Activated T-helper 9 cell treated with anti-CD3 and anti-CD28 coated beads, Interleukin-2, amount 50 U/mL, for 16 hours (primary cell): Measurements from ENCODE around the gene SEC14L2.
"Not testable (repeated sequence)": the region's sequence is repeated elsewhere in the genome, so short reads cannot be mapped to it uniquely, and the experiment has no call there.

Source experiments
- DNase-seq: peaks from one replicate; pipeline ENCODE4 v3.0.0-alpha.2; 2020; ENCODE audit warnings: low read depth

Gene SEC14L2

GRCh38 chr22:30426388-30427353 is 29.9 kb downstream of the SEC14L2 start:
- DNase-seq = peak; percentile 77

- DNase-seq = no peak
These were observed 31.1 kb downstream of the SEC14L2 start for GRCh38 chr22:30427871-30428270.

- DNase-seq = no peak
These were observed 33.1 kb downstream of the SEC14L2 start for GRCh38 chr22:30429887-30430286.

- DNase-seq = no peak
These were observed 34.1 kb downstream of the SEC14L2 start for GRCh38 chr22:30430933-30431332.

GRCh38 chr22:30432096-30432495 is 35.3 kb downstream of the SEC14L2 start:
- no peak for DNase-seq

- no peak for DNase-seq
These were observed 35.7 kb downstream of the SEC14L2 start for GRCh38 chr22:30432520-30432919.

- DNase-seq = no peak
These were observed 36.4 kb downstream of the SEC14L2 start for GRCh38 chr22:30433227-30433626.

- DNase-seq = no peak
These were observed 37.0 kb downstream of the SEC14L2 start for GRCh38 chr22:30433773-30434172.

GRCh38 chr22:30434843-30435242 is 38.0 kb downstream of the SEC14L2 start:
- DNase-seq = no peak

GRCh38 chr22:30435674-30436126 is 38.9 kb downstream of the SEC14L2 start:
- DNase-seq = peak; percentile 66

GRCh38 chr22:30436196-30436595 is 39.4 kb downstream of the SEC14L2 start:
- no peak for DNase-seq

GRCh38 chr22:30438559-30438958 is 41.7 kb downstream of the SEC14L2 start:
- DNase-seq = no peak

GRCh38 chr22:30439226-30439625 is 42.4 kb downstream of the SEC14L2 start:
- DNase-seq = no peak

- no peak for DNase-seq
These were observed 43.0 kb downstream of the SEC14L2 start for GRCh38 chr22:30439836-30440235.

GRCh38 chr22:30441088-30441487 is 44.3 kb downstream of the SEC14L2 start:
- DNase-seq = no peak

GRCh38 chr22:30444632-30445437 is 48.0 kb downstream of the SEC14L2 start:
- peak; percentile 31 for DNase-seq

GRCh38 chr22:30445438-30446145 is 48.8 kb downstream of the SEC14L2 start:
- DNase-seq = no peak

GRCh38 chr22:30447656-30448055 is 50.8 kb downstream of the SEC14L2 start:
- DNase-seq = no peak

- not testable (repeated sequence) for DNase-seq
These were observed 54.7 kb downstream of the SEC14L2 start for GRCh38 chr22:30451488-30451887.

GRCh38 chr22:30452861-30453260 is 56.0 kb downstream of the SEC14L2 start:
- DNase-seq = no peak

- no peak for DNase-seq
These were observed 57.1 kb downstream of the SEC14L2 start for GRCh38 chr22:30453731-30454510.
